OCI-LY1 (cell line): ENCODE measurements around the gene IGF2BP3.

Source experiments
- H2AFZ ChIP-seq: fragments of 200-600 bp; sonication (generic), shearing (Covaris generic); 2 replicates; pipeline ENCODE4 v1.6.0; 2014; ENCODE audit warnings: antibody characterized with exemption, mild to moderate bottlenecking, low read length
- H3F3A ChIP-seq: fragments of 200-600 bp; sonication (generic), shearing (Covaris generic); 2 replicates; pipeline ENCODE4 v1.6.0; 2014; ENCODE audit warnings: mild to moderate bottlenecking, antibody characterized with exemption, low read length, moderate library complexity; ENCODE audit not compliant: insufficient read depth
- H3K27ac ChIP-seq: fragments of 200-600 bp; sonication (generic); 2 replicates; pipeline ENCODE4 v1.5.1; 2014; ENCODE audit warnings: low read length, mixed run types, mild to moderate bottlenecking, low read depth; ENCODE audit not compliant: poor library complexity, severe bottlenecking
- H3K27me3 ChIP-seq: fragments of 200-600 bp; sonication (generic); 2 replicates; pipeline ENCODE4 v1.6.0; 2014; ENCODE audit warnings: antibody characterized with exemption, mild to moderate bottlenecking, low read length, moderate library complexity; ENCODE audit not compliant: insufficient read depth
- H3K36me3 ChIP-seq: fragments of 200-600 bp; sonication (generic); 2 replicates; pipeline ENCODE4 v1.6.1; 2014; ENCODE audit warnings: mild to moderate bottlenecking, antibody characterized with exemption, low read length, moderate library complexity, mixed read lengths; ENCODE audit not compliant: insufficient read depth
- H3K4me1 ChIP-seq: fragments of 200-600 bp; sonication (generic); 2 replicates; pipeline ENCODE4 v1.5.1; 2014; ENCODE audit warnings: mild to moderate bottlenecking, low read length, moderate library complexity; ENCODE audit not compliant: insufficient read depth, severe bottlenecking
- H3K4me2 ChIP-seq: fragments of 200-600 bp; sonication (generic), shearing (Covaris generic); 2 replicates; pipeline ENCODE4 v1.6.1; 2014; ENCODE audit warnings: low read length
- H3K4me3 ChIP-seq: fragments of 200-600 bp; sonication (generic); 2 replicates; pipeline ENCODE4 v1.5.1; 2014; ENCODE audit warnings: low read length, low read depth, mild to moderate bottlenecking, mixed read lengths; ENCODE audit not compliant: poor library complexity, severe bottlenecking
- H3K79me2 ChIP-seq: fragments of 200-600 bp; shearing (Covaris generic); 2 replicates; pipeline ENCODE4 v1.6.1; 2016; ENCODE audit warnings: mixed run types, low read length, mixed read lengths; ENCODE audit not compliant: insufficient read depth
- H3K9ac ChIP-seq: fragments of 200-600 bp; sonication (generic), shearing (Covaris generic); 2 replicates; pipeline ENCODE4 v1.6.1; 2014; ENCODE audit warnings: mild to moderate bottlenecking, low read length, mixed read lengths
- H3K9me2 ChIP-seq: fragments of 200-600 bp; sonication (generic), shearing (Covaris generic); 2 replicates; pipeline ENCODE4 v1.6.1; 2014; ENCODE audit warnings: low read depth, mild to moderate bottlenecking, low read length, mixed read lengths
- H3K9me3 ChIP-seq: fragments of 200-600 bp; shearing (Covaris generic); 2 replicates; pipeline ENCODE4 v1.6.1; 2014; ENCODE audit warnings: low read length, mixed read lengths
- H4K20me1 ChIP-seq: fragments of 200-600 bp; sonication (generic), shearing (Covaris generic); 2 replicates; pipeline ENCODE4 v1.6.0; 2016; ENCODE audit warnings: mild to moderate bottlenecking, low read length; ENCODE audit not compliant: insufficient read depth
- EZH2 ChIP-seq: fragments of 200-600 bp; sonication (generic), shearing (Covaris generic); IDR thresholded peaks from 2 replicates; pipeline ENCODE4 v1.8.0; 2017; ENCODE audit warnings: borderline replicate concordance, mixed run types, mild to moderate bottlenecking, antibody characterized with exemption, low read length, moderate library complexity, mixed read lengths
- TF ChIP-seq, protein P1 (sequence below): fragments of 200-600 bp; sonication (generic), shearing (Covaris generic); IDR thresholded peaks from 2 replicates; pipeline ENCODE4 v1.5.1; 2017; ENCODE audit warnings: mild to moderate bottlenecking, antibody characterized with exemption, low read length, moderate library complexity, mixed read lengths

Gene IGF2BP3

DNA sequence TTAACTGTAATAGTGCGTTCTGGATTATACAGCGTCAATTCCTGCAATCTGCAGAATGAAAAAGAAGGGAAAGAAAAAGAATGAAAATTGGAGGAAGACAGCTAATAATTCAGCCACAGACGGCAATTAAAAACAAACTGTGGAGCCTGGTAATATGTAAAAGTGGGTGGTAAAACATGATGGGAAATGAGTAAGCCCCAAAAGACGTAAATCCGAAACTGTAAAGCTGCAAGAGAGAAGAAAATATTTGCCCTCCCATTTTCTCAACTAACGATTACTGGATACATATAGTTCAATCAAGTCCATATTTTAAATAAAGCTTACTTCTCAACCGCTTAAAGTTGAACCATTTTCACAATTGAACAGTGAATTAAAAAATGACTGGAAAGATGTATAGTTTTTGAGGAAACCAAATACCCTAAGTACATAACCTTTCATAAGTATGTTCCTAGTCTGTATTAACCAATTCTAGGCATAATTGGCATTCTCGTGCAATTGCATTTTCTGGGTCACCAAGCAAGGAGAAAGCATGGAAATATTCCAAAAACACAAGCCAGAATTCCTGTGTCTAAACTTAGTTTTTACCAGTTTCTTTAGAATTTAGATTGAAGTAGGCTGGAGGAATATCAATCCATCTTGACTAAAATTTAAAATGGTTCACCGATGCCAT is 126.3 kb downstream of the IGF2BP3 start:
- Histone ChIP-seq H3K27me3 (no peaks in the 10 kb centered on the region), H3K36me3 (peaks cover 89% of the 10 kb centered on the region), H3K9me2 (no peaks in the 10 kb centered on the region), H3K9ac (no peak overlapping the region), H3K9me3 (no peaks in the 10 kb centered on the region), H3K4me1 (peaks cover 8% of the 10 kb centered on the region), H4K20me1 (no peaks in the 10 kb centered on the region), H3F3A (no peaks in the 10 kb centered on the region), H3K79me2 (no peaks in the 10 kb centered on the region), H2AFZ (no peak overlapping the region), H3K4me2 (no peak overlapping the region), H3K27ac (no peak overlapping the region), H3K4me3 (no peak overlapping the region)
- TF ChIP-seq, protein P1, sequence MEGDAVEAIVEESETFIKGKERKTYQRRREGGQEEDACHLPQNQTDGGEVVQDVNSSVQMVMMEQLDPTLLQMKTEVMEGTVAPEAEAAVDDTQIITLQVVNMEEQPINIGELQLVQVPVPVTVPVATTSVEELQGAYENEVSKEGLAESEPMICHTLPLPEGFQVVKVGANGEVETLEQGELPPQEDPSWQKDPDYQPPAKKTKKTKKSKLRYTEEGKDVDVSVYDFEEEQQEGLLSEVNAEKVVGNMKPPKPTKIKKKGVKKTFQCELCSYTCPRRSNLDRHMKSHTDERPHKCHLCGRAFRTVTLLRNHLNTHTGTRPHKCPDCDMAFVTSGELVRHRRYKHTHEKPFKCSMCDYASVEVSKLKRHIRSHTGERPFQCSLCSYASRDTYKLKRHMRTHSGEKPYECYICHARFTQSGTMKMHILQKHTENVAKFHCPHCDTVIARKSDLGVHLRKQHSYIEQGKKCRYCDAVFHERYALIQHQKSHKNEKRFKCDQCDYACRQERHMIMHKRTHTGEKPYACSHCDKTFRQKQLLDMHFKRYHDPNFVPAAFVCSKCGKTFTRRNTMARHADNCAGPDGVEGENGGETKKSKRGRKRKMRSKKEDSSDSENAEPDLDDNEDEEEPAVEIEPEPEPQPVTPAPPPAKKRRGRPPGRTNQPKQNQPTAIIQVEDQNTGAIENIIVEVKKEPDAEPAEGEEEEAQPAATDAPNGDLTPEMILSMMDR = no peak
- TF ChIP-seq EZH2 = no peak

DNA sequence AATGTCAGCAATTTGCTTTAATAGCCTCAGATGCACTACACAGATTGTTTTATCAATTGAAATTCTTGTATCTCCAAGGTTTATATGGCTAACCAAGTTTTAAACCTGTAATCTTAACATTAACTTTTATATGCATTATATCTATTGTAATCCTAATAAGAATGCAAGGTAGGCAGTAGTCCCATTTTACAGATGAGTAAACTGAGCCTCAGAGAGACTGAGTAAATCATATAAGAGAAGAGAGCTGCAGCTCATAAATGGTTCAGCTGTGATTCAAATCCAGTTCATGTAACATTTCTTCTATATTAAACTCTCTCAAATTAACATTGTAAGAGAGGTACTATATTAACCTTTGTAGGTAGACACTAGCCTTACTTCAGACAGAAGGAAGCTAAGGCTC is 127.2 kb downstream of the IGF2BP3 start:
- Histone ChIP-seq H3K36me3 (peaks cover 90% of the 10 kb centered on the region), H3K9ac (no peak overlapping the region), H3K27ac (no peak overlapping the region), H3K4me2 (no peak overlapping the region), H3K27me3 (no peaks in the 10 kb centered on the region), H3F3A (no peaks in the 10 kb centered on the region), H4K20me1 (no peaks in the 10 kb centered on the region), H2AFZ (no peak overlapping the region), H3K9me2 (no peaks in the 10 kb centered on the region), H3K9me3 (no peaks in the 10 kb centered on the region), H3K4me3 (no peak overlapping the region), H3K79me2 (no peaks in the 10 kb centered on the region), H3K4me1 (peaks cover 8% of the 10 kb centered on the region)
- TF ChIP-seq, protein P1 = no peak
- no peak for TF ChIP-seq EZH2

DNA sequence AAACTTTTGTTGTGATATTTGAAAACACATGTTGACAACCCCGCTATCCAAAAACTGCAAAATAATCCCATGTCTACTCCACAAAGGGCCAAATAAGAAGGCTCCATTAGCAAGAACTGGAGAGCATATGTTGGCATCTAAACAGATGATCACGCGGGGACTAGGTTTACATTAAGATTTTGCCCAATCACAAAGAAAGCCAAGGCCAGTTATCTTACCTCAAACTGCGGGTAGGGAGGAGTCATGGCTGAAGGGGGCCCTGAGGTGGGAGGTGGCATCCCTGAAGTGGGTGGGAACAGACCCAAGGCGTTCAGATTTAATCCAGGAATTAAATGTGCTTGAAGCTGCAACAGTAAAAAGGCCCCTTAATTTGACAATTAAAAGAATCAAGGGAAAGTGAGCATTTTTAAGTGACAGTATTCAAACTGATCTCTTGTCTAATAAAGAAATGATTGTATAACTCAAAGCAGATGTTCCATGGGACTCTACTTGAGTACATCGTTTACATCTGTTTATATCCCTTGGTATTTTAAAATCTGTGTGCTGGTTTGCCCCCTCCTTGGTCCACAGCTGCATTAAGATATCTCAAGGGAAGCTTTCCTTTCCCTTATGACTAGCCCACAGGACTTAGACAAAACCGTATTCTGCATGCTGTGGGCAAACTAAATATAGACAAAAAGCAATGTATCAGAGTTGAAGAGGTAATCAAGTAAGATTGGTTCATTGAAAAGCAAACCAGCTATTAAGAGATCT is 128.3 kb downstream of the IGF2BP3 start:
- Histone ChIP-seq H2AFZ (no peak overlapping the region), H3K4me3 (no peak overlapping the region), H3K9ac (no peak overlapping the region), H3F3A (no peaks in the 10 kb centered on the region), H3K4me2 (no peak overlapping the region), H3K36me3 (peaks cover 90% of the 10 kb centered on the region), H3K79me2 (no peaks in the 10 kb centered on the region), H3K4me1 (peaks cover 8% of the 10 kb centered on the region), H4K20me1 (no peaks in the 10 kb centered on the region), H3K9me3 (no peaks in the 10 kb centered on the region), H3K27me3 (no peaks in the 10 kb centered on the region), H3K9me2 (no peaks in the 10 kb centered on the region), H3K27ac (no peak overlapping the region)
- TF ChIP-seq, protein P1 = no peak
- no peak for TF ChIP-seq EZH2
